Hepatocyte (in vitro differentiated cells): ENCODE results near the gene GNAT1. TPM values are rescaled to one million over a fixed set of nuclear protein-coding genes. Genes with fewer than 3 reads are reported as not detected.
A peak's percentile ranks its signal among the peaks of the same experiment; 100 is the strongest.

Experiments
- DNase-seq: peaks from one replicate; pipeline ENCODE4 v3.0.0-alpha.2; 2016; ENCODE audit warnings: low spot score
- H2AFZ ChIP-seq: fragments of 200-600 bp; sonication (generic); 2 replicates; pipeline ENCODE4 v1.6.0; 2016; ENCODE audit warnings: antibody characterized with exemption, mild to moderate bottlenecking
- H3K27ac ChIP-seq: fragments of 200-600 bp; sonication (generic); 2 replicates; pipeline ENCODE4 v1.5.1; 2016; ENCODE audit warnings: mild to moderate bottlenecking
- H3K27me3 ChIP-seq: fragments of 200-600 bp; sonication (generic); 2 replicates; pipeline ENCODE4 v1.6.1; 2016
- H3K36me3 ChIP-seq: fragments of 200-600 bp; sonication (generic); replicated peaks from 2 replicates; pipeline ENCODE4 v1.5.1; 2016; ENCODE audit warnings: low read depth; ENCODE audit not compliant: insufficient read depth
- H3K4me1 ChIP-seq: fragments of 200-600 bp; sonication (generic); 2 replicates; pipeline ENCODE4 v1.5.1; 2016; ENCODE audit warnings: mild to moderate bottlenecking, moderate library complexity; ENCODE audit not compliant: insufficient read depth
- H3K4me2 ChIP-seq: fragments of 200-600 bp; sonication (generic); 2 replicates; pipeline ENCODE4 v1.6.0; 2016
- H3K4me3 ChIP-seq: fragments of 200-600 bp; sonication (generic); 2 replicates; pipeline ENCODE4 v1.5.1; 2016; ENCODE audit warnings: mild to moderate bottlenecking
- H3K79me2 ChIP-seq: fragments of 200-600 bp; sonication (generic); 2 replicates; pipeline ENCODE4 v1.6.0; 2017; ENCODE audit warnings: mild to moderate bottlenecking
- H3K9me2 ChIP-seq: fragments of 200-600 bp; sonication (generic); replicated peaks from 2 replicates; pipeline ENCODE4 v1.6.0; 2017; ENCODE audit warnings: mild to moderate bottlenecking; ENCODE audit not compliant: insufficient read depth
- H3K9me3 ChIP-seq: fragments of 200-600 bp; sonication (generic); 2 replicates; pipeline ENCODE4 v1.5.1; 2016; ENCODE audit warnings: low read depth, mild to moderate bottlenecking
- H4K20me1 ChIP-seq: fragments of 200-600 bp; sonication (generic); 2 replicates; pipeline ENCODE4 v1.6.0; 2016; ENCODE audit warnings: mild to moderate bottlenecking; ENCODE audit not compliant: insufficient read depth, poor library complexity, severe bottlenecking
- CTCF ChIP-seq: fragments of 200-600 bp; sonication (generic); IDR thresholded peaks from 2 replicates; pipeline ENCODE4 v1.5.1; 2016; ENCODE audit warnings: antibody characterized with exemption, mild to moderate bottlenecking; ENCODE audit not compliant: poor library complexity
- EZH2 ChIP-seq: fragments of 200-600 bp; sonication (generic); IDR thresholded peaks from 2 replicates; pipeline ENCODE4 v1.6.1; 2016; ENCODE audit warnings: antibody characterized with exemption, mild to moderate bottlenecking, borderline replicate concordance
- EZH2phosphoT487 ChIP-seq: fragments of 200-600 bp; sonication (generic); IDR thresholded peaks from one replicate; pipeline ENCODE4 v1.6.1; 2018; ENCODE audit warnings: antibody characterized with exemption, mild to moderate bottlenecking, low read depth, moderate library complexity; ENCODE audit not compliant: unreplicated experiment, severe bottlenecking
- WGBS: methylation state at CpG from one replicate; pipeline ENCODE4 v1.1.6; 2016; ENCODE audit warnings: low lambda C conversion rate; ENCODE audit errors: missing lambda C conversion rate; 5-methylcytosine and 5-hydroxymethylcytosine counted together
- polyA plus RNA-seq: library from polyadenylated mRNA; unstranded; fragments of >200 nt; fragmentation: Nextera tagmentation; extraction: Ambion mirVana; gene quantifications from 2 replicates; pipeline ENCODE4 v1.2.1, GENCODE V29; 2016
- total RNA-seq: library from RNA; depleted of rRNA; stranded (reverse); fragments of >200 nt; gene quantifications from 2 replicates; pipeline ENCODE4 v1.2.3, GENCODE V29; 2014

GNAT1 gene
- total and polyA plus RNA-seq, 2 experiments from 2014 or later = not detected

GRCh38 chr3:50158530-50159146 is 32.8 kb upstream of the GNAT1 start:
- Histone ChIP-seq H3K4me1 (peaks cover 29% of the 10 kb centered on the region), H3K27ac (no peak overlapping the region)

GRCh38 chr3:50160561-50160983 is 30.8 kb upstream of the GNAT1 start:
- H3K79me2 ChIP-seq = peaks cover 32% of the 10 kb centered on the region
- H3K9me3 ChIP-seq = no peaks in the 10 kb centered on the region
- peaks cover 35% of the 10 kb centered on the region for H3K4me1 ChIP-seq
- no peak overlapping the region for H3K4me2 ChIP-seq
- peaks cover 20% of the 10 kb centered on the region for H3K27me3 ChIP-seq
- no peak for TF ChIP-seq EZH2phosphoT487
- no peak overlapping the region for H2AFZ ChIP-seq
- H3K4me3 ChIP-seq = no peak overlapping the region
- H3K9me2 ChIP-seq = no peaks in the 10 kb centered on the region
- H3K36me3 ChIP-seq = no peaks in the 10 kb centered on the region
- H3K27ac ChIP-seq = no peak overlapping the region
- DNase-seq = no peak
- H4K20me1 ChIP-seq = peaks cover 14% of the 10 kb centered on the region
- WGBS = 88% methylated on average over 2 of the region's 7 CpGs

More at GRCh38 chr3:50158530-50159146, 32.8 kb upstream of the GNAT1 start:
- Histone ChIP-seq H3K9me2 (no peaks in the 10 kb centered on the region), H4K20me1 (peaks cover 8% of the 10 kb centered on the region), H3K9me3 (no peaks in the 10 kb centered on the region), H3K4me2 (peak overlapping the region; percentile 97), H3K36me3 (no peaks in the 10 kb centered on the region), H3K27me3 (peaks cover 29% of the 10 kb centered on the region), H3K79me2 (peaks cover 29% of the 10 kb centered on the region), H3K4me3 (no peak overlapping the region), H2AFZ (no peak overlapping the region)
- DNase-seq = no peak
- WGBS = 85% methylated on average over 10 of the region's 10 CpGs
- TF ChIP-seq EZH2phosphoT487 (no peak), CTCF (no peak), EZH2 (no peak)

- Histone ChIP-seq H3K9me3 (no peaks in the 10 kb centered on the region), H3K36me3 (no peaks in the 10 kb centered on the region), H3K4me1 (peaks cover 43% of the 10 kb centered on the region), H3K4me3 (no peak overlapping the region), H3K27me3 (peaks cover 12% of the 10 kb centered on the region), H3K9me2 (no peaks in the 10 kb centered on the region), H3K27ac (no peak overlapping the region), H2AFZ (no peak overlapping the region), H3K79me2 (peaks cover 24% of the 10 kb centered on the region), H3K4me2 (no peak overlapping the region), H4K20me1 (peaks cover 13% of the 10 kb centered on the region)
- 94% methylated on average over 13 of the region's 13 CpGs for WGBS
- DNase-seq = no peak
- no peak for TF ChIP-seq EZH2
- no peak for TF ChIP-seq CTCF
- no peak for TF ChIP-seq EZH2phosphoT487
These were observed 30.1 kb upstream of the GNAT1 start for GRCh38 chr3:50161320-50161719.

- no peak overlapping the region for H3K4me2 ChIP-seq
- TF ChIP-seq EZH2 (no peak), EZH2phosphoT487 (no peak), CTCF (no peak)
- peaks cover 7% of the 10 kb centered on the region for H3K27me3 ChIP-seq
- 77% methylated on average over 5 of the region's 5 CpGs for WGBS
- peaks cover 16% of the 10 kb centered on the region for H3K79me2 ChIP-seq
- no peaks in the 10 kb centered on the region for H3K9me2 ChIP-seq
- no peaks in the 10 kb centered on the region for H3K9me3 ChIP-seq
- no peak overlapping the region for H3K27ac ChIP-seq
- H3K4me1 ChIP-seq = peaks cover 48% of the 10 kb centered on the region
- DNase-seq = no peak
- no peak overlapping the region for H2AFZ ChIP-seq
- H4K20me1 ChIP-seq = peaks cover 23% of the 10 kb centered on the region
- no peak overlapping the region for H3K4me3 ChIP-seq
- H3K36me3 ChIP-seq = no peaks in the 10 kb centered on the region
These were observed 29.2 kb upstream of the GNAT1 start for GRCh38 chr3:50162034-50162883.
